ENCODE measurements around the gene SLC44A1.
A peak's percentile ranks its signal among the peaks of the same experiment; 100 is the strongest.

The SLC44A1 gene

DNA sequence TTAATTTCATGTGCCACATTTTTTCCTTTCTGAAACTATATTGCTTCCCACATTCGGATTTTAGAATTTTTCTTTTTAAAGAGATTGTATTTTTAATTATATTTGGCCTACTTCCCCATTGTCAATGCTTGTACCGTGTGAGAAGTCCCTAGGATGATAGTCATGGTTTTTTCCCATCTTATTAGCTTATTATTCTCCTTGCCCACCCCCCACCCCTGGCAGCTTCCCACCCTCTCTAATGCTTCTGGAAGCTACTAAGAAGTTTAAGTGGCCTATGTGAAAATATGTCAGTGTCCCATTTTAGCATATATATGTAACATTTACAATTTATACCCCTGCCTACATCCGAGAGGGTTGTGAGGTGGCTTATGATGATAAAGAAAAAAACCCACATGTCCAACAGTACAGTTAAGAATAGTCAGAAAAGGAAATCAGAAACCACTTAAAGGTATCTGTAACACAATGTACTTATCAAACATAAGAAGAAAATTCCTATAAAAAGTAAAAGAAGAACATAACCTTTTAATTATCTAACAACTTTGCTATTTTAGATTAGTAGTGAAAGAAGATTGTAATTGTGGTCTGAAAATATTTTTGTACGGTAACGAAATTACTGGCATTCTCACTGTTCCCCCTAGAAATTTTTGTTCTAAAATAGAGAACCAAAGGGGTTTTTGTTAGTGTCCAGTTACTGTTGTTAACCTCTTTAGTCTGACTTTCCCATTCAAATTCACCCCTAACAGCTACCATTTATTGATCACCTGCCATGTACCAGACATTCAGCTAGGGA is 62.1 kb downstream of the SLC44A1 start:
- no peak for DNase-seq

DNA sequence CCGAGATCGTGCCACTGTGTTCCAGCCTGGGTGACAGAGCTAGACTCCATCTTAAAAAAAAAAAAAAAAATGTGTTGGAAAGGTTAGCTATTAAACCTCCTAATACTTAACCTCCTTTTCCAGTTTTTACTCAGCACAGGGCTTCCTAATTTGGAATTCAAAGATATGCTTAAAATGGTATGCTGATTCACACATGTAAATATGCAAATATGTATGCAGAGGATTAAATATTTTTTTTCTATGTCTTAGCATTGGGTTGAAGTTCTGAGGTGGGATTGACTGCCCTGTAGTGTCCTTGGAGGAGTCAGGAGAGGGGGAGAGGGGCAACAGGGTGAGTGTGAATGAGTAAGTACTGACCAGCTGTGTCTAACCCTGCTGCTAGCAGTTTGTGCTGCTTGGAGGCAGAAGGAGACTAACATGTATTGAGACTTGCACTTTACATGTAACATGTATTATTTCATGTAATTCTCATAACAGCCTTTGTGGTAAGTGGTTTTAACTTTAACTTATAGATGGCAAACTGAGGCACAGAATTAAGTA is 63.2 kb downstream of the SLC44A1 start:
- DNase-seq = no peak

DNA sequence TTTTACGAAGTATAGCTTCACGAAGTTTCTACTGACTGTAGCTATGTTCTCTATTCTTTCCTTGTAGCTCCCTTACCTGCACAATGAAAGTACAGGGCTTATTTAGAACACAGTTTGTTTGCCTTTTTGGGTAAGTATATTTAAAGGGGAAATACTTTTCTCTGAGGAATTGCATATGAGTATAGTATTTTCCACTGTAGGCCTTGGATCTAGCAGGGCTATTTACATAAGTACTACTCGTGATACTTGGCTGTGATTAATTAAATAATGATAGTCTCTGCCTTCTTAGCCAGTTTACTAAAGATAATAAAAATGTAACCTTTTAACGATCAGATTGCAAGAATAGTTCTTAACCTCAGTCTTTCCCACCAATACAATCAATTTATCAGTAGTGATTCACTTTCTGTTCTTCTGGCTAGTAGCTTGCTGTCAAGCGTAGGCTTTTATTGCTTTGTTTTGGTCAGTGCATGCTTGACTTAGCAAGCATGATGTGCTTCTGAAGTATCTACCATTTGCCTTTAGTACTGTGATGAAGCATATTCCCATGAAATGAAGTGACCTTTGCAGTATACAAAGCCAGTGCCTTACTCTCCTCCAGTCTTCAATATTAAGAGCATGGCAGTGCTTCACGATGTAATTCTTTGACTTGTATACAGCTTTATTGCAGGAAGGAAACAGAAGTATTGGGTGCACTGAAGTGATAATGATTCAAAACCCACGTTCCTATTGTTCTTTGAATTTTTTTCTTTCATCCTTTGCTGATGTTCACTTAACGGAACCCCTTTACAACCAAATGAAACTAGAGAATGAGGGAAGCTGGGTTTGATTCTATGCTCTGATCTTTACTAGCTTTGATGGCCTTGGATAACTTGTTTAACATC is 64.2 kb downstream of the SLC44A1 start:
- peak; percentile 61 for DNase-seq

- DNase-seq = no peak
Measured at GRCh38 chr9:105309531-105309931, 65.1 kb downstream of the SLC44A1 start.

DNA sequence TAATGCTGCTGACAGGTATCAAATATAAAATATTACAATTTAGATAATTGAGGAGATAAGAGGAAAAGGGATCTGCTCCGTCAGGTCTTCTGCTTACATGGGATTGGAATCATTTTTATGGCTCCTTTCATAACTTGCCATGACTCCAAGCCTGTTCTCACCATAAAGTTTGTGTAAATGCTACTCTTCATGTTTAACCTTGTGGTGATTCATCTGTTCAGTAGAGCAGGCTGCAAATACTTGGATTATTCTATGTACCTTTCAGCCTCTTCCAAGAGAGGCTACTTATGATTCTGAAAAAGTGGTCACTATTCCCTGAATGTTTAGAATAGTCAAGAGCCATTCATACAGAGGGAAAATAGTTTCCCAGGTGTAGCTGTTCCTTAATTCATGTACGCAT is 66.9 kb downstream of the SLC44A1 start:
- no peak for DNase-seq

GRCh38 chr9:105313238-105313637 is 68.8 kb downstream of the SLC44A1 start:
- DNase-seq = no peak

DNA sequence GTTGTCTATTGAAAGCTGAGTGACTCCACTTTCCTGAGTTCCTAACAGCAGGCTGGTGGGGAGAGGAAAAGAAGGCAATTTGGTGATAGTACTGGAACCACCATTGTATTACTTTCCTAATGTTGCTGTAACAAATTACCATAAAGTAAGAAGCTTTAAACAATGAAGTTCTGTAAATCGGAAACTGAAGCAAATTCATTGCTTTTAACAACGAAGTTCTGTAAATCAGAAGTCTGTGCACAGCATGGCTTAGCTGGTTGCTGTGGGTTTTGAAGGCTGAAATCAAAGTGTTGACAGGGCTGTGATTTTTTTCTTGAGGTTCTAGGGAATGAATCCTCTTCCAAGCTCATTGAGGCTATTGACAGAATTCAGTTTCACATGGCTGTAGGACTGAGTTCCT is 72.3 kb downstream of the SLC44A1 start:
- DNase-seq = no peak

GRCh38 chr9:105318729-105319191 is 74.3 kb downstream of the SLC44A1 start:
- no peak for DNase-seq

DNA sequence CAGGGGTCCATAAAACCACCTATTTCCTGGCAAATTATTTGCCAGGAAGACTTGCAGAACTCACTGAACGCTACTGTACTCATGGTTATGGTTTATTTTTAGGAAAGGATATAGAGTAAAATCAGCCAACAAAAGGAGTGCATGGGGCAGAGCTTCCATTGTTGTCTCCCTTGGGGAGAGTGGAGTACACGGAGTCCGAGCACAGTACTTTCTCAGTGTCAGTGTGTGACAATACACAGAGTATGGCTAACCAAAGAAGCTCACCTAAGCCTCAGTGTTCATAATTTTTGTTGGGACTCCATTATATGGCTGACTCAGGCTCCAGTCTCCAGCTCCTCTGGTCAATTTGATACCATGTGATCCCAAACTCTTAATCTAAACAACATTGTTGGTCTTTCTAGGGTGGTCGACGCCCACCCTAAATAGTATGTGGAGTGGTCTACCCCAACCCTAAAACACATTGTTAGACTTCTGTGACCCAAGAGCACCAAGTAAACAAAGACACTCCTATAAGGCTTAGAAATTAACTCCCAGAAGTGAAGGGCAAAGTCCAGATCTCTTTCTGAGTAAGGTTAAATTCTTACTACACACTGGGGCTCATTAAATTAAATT is 74.9 kb downstream of the SLC44A1 start:
- no peak for DNase-seq

GRCh38 chr9:105320568-105320967 is 76.1 kb downstream of the SLC44A1 start:
- DNase-seq = no peak

GRCh38 chr9:105328296-105328695 is 83.8 kb downstream of the SLC44A1 start:
- DNase-seq = no peak

GRCh38 chr9:105328872-105329718 is 84.6 kb downstream of the SLC44A1 start:
- no peak for DNase-seq

GRCh38 chr9:105329719-105330062 is 85.2 kb downstream of the SLC44A1 start:
- no peak for DNase-seq

- no peak for DNase-seq
Measured at GRCh38 chr9:105330201-105330600, 85.8 kb downstream of the SLC44A1 start.

DNA sequence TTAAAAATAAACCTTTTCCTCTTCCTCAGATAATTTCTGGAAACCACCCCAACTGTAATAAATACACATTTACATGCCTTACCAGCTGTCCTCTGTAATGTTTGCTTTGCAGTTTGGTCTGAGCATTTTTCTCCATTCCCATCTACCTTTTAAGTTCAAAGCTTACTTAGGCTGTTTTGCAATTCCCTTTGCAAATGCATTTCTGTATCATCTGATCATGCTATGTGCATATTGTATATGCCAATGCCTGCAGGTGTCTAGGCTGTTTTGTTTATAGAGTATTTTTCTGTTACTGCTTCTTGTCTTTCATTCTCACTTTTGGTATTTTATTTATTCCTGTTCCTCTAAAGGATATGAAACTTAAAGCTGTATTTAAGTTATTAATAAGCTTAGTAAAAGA is 86.3 kb downstream of the SLC44A1 start:
- no peak for DNase-seq

- DNase-seq = no peak
Measured at GRCh38 chr9:105331160-105331559, 86.7 kb downstream of the SLC44A1 start.

GRCh38 chr9:105331755-105332154 is 87.3 kb downstream of the SLC44A1 start:
- no peak for DNase-seq

DNA sequence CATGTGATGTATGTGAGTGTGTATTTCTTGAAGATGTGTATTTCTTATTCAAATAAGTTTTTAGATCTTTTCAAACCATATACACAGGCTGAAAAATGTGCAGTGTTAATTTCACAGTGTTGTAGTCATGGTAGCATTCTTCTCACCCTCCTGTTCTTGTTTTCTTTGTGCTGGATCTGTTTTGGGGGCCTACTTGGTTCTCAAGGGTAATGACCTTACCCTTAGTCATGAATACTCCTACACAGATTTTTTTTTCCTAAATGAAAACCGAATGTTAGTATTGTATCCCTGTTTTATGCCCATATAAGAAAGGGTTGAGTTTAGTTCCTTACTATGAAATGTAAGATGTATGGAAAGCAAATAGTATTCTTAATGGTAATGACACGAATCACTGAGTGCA is 88.0 kb downstream of the SLC44A1 start:
- no peak for DNase-seq

GRCh38 chr9:105333076-105333475 is 88.6 kb downstream of the SLC44A1 start:
- no peak for DNase-seq

DNA sequence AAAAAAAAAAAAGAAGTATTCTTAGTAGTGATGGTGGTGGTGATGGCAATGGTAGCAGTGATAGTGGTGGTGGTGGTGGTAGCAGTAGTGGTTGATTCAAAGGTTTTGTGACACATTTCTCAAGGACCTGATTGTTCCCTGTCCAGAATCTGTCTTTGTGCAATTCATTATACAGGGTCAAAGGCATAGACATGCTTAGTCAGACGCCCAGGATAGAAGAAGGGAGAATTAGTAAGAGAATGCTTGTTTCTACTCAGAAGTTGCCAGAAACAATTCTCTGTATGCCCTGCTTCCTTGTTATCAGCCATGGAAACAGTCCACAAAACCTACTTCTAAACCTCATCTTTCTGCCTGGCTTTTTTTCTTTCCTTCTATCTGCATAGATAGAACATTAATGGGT is 89.4 kb downstream of the SLC44A1 start:
- no peak for DNase-seq

DNA sequence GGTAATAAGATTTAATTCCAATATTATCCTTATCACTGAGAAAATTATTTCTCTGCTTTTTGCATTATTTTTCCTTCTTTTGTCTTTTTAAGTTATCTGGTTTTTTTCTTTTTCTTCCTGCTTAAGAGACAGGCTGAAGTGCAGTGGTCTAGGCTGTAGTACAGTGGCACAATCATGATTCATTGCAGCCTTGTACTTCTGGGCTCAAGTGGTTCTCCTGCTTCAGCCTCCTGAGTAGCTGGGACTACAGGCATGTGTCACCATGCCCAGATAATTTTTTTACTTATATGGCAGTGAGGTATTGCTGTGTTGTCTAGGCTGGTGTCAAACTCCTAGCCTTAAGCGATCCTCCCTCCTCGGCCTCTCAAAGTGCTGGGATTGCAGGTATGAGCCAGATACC is 93.9 kb downstream of the SLC44A1 start:
- DNase-seq = no peak

GRCh38 chr9:105339849-105340248 is 95.4 kb downstream of the SLC44A1 start:
- DNase-seq = no peak

Data from eye (tissue), 1 donor.